Stomach (tissue), 4 donors: Measurements from ENCODE around the gene UBE2C.

Experiments
- EP300 ChIP-seq: sonication (generic); formaldehyde crosslinking; IDR thresholded peaks from one replicate; pipeline ENCODE4 v1.6.1; 2017; ENCODE audit warnings: antibody characterized with exemption
- POLR2A ChIP-seq, 4 donors: fragments of 450-650 bp; IDR thresholded peaks; one replicate each; pipeline ENCODE4 v1.6.1; 2016; ENCODE audit warnings: antibody characterized with exemption in 4 of 4, control low read depth in 2 of 4, mild to moderate bottlenecking in 1 of 4, moderate library complexity in 1 of 4

DNA sequence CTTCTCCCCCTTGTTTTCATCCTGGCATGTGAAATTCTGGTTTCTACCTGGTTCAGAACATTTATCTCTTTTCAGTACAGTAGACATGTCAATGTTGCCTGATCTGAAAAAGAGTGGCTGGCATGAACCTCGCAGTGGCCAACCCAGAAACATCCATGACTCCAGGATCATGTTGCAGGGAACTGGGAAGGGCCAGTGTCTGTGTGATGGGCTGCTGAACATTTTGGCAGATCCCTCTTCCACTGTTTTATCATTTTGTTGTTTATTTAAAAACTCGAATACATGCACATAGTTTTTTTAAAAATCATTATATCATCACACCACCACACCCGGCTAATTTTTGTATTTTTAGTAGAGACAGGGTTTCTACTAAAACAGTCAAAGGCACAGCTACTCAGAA lies 39.8 kb upstream of the UBE2C start:
- TF ChIP-seq POLR2A (IDR thresholded peaks at IDR 0.05) (no peak), EP300 (no peak)
